Breast epithelium (tissue), 3 donors: Measurements from ENCODE around the gene ANKZF1.

Experiments used
- CTCF ChIP-seq, 3 donors: fragments of 450-650 bp; IDR thresholded peaks; one replicate each; pipeline ENCODE4 v1.5.1; 2016 to 2017; ENCODE audit warnings: antibody characterized with exemption in 3 of 3, mild to moderate bottlenecking in 3 of 3, moderate library complexity in 3 of 3
- POLR2A ChIP-seq: fragments of 450-650 bp; IDR thresholded peaks from one replicate; pipeline ENCODE4 v1.6.1; 2016; ENCODE audit warnings: antibody characterized with exemption, mild to moderate bottlenecking, moderate library complexity

DNA sequence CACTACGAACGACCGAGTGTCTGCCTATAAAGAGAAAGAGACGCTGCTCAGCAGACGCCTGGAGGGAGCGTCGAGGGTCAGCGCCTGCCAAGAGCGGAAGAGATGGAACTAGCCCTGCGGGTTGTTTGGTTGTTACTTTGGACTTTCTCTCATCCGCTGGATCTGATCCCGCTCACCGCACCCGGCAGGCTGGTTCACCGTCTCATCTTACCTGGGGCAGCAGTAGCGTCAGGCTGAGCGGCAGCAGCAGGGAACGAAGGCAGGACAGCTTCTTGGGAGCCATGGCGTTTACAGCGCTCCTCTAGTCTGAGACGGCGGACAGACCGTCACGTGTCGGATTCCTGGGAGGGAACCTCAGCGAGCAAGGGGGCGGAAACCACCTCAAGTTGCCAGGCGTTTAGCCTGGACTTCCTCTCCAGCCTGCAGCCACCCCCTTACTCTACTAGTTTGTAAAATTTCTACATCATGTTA is 13.7 kb downstream of the ANKZF1 start:
- no peak for TF ChIP-seq CTCF (IDR thresholded peaks at IDR 0.05)
- TF ChIP-seq POLR2A, result no peak
